ENCODE measurements around the gene UBC. TPM values are rescaled to one million over a fixed set of nuclear protein-coding genes. Genes with fewer than 3 reads are reported as not detected.

The UBC gene
- total RNA-seq, 1 experiment from 2014 or later = 1,600 TPM

DNA sequence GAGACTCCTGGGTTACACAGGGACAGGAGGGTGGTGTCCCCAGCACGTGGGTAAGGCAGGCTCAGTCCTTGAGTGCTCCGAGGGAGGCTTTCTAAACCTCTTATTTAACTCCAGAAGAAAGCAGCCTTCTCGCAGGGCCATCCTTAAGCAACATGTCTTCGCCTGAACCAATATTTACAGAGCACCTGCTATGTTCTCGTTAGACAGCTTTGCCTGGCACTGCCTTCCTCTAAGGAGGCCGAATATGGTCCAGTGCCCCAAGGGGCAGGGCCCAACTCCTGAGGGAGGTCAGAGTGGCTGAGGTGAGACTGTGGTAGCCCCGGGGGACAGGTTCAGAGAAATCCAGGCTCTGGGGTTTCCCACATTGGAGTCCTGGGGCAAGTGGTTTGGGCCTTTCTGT, 48.7 kb downstream of the UBC start:
- no peak for DNase-seq (ENCODE audit: low read depth)

- no peak for DNase-seq (ENCODE audit: low read depth)
Observed at GRCh38 chr12:124864326-124864752, 50.1 kb downstream of the UBC start.

GRCh38 chr12:124863416-124864325, 50.8 kb downstream of the UBC start, which contains the start of gene SCARB1:
Gene SCARB1 (minus strand): TSS chr12:124863864. CDS start chr12:124863720, 144 bp downstream.
- DNase-seq (ENCODE audit: low read depth) = peak; percentile 37

GRCh38 chr12:124862768-124863415, 51.6 kb downstream of the UBC start:
- no peak for DNase-seq (ENCODE audit: low read depth)

DNA sequence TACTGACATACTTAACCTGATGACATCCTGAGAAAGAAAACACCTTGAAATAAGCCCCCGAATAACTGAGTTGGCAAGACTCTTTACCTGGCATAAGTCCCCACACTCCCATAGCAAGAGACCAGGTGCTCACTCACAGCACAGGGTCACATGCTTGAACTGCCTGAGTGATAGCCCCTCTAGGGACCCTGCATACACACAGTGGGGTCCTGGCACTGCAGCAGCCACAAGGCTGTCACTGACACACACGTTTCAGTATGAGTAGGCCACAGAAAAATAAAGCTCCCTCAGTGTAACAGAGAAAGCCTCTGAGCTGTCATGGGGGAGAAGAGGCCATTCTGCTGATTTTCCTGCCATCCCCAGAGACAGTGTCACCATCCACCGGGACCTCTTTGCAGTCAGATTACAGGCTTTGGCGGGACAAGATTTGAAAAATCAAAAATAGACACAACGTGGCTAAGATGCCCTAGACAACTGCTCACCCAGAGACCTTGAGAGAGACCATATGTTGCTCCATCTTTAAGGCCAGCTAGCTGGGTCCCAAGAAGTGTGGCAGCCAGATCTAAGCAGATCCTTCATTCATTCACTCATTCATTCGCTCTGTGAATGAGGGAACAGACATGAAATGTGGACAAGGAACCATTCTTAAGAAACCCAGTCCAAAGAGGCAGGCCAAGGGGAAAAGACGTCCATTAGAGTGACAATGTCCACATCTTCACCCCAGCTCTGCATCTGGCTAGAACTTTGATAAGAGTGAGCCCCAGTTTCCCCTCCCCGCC, 52.4 kb downstream of the UBC start:
- no peak for DNase-seq (ENCODE audit: low read depth)

Small RNA genes lying within 50 kb of the gene (small RNA-seq; reads per million reads assigned to genes)
- gene MIR5188 (not detected), gene RNU6-927P (not detected)

Other genes with a start within 250 kb of the UBC start
- 18.6 and 19.5 TPM in 2 replicates for gene SCARB1, start 50.8 kb downstream of the UBC start, total RNA-seq (2014; rRNA removed; shearing (Covaris generic))
- 38.4 and 41.6 TPM in 2 replicates for gene DHX37, start 74.5 kb upstream of the UBC start, total RNA-seq (2014; rRNA removed; shearing (Covaris generic))
- 13.0 and 18.0 TPM in 2 replicates for gene BRI3BP, start 79.0 kb upstream of the UBC start, total RNA-seq (2014; rRNA removed; shearing (Covaris generic))
- 13.1 and 13.4 TPM in 2 replicates for gene AACS, start 150.8 kb upstream of the UBC start, total RNA-seq (2014; rRNA removed; shearing (Covaris generic))

All from HT1080 (cell line).